Vagina (tissue), 2 donors: ENCODE measurements around the gene HESX1. TPM values are rescaled to one million over a fixed set of nuclear protein-coding genes. Genes with fewer than 3 reads are reported as not detected.

Experiments used
- DNase-seq, 2 donors: peaks; one replicate each; pipeline ENCODE4 v3.0.0-alpha.2; 2017; ENCODE audit errors: extremely low spot score in 2 of 2
- H3K27ac ChIP-seq: fragments of 200-600 bp; sonication (generic); one replicate; pipeline ENCODE4 v1.5.1; 2019
- H3K27me3 ChIP-seq: fragments of 200-600 bp; sonication (generic); one replicate; pipeline ENCODE4 v1.5.1; 2019
- H3K36me3 ChIP-seq, 2 donors: fragments of 200-600 bp; sonication (generic); one replicate each; pipeline ENCODE4 v1.5.1; 2017 to 2019
- H3K4me1 ChIP-seq: fragments of 200-600 bp; sonication (generic); one replicate; pipeline ENCODE4 v1.5.1; 2019
- H3K4me3 ChIP-seq, 2 donors: fragments of 200-600 bp; sonication (generic); 1 replicate in 1 of 2; 2 replicates in 1 of 2; pipeline ENCODE4 v1.5.1; 2016 to 2019
- H3K9me3 ChIP-seq: fragments of 200-600 bp; sonication (generic); one replicate; pipeline ENCODE4 v1.5.1; 2019
- CTCF ChIP-seq, 3 experiments: fragments of 450-650 bp in 2 of 3; fragments of 200-600 bp in 1 of 3; sonication (generic) in 1 of 3; IDR thresholded peaks; one replicate each; pipeline ENCODE4 v1.5.1; 2017 to 2019; ENCODE audit warnings: antibody characterized with exemption in 3 of 3, mild to moderate bottlenecking in 2 of 3, moderate library complexity in 2 of 3
- POLR2A ChIP-seq, 2 donors: fragments of 450-650 bp; IDR thresholded peaks; one replicate each; pipeline ENCODE4 v1.6.1; 2017; ENCODE audit warnings: antibody characterized with exemption in 2 of 2, mild to moderate bottlenecking in 2 of 2, moderate library complexity in 2 of 2
- POLR2AphosphoS5 ChIP-seq, 2 donors: sonication (generic); formaldehyde crosslinking; IDR thresholded peaks; one replicate each; pipeline ENCODE4 v1.9.0; 2017; ENCODE audit warnings: antibody characterized with exemption in 2 of 2, mild to moderate bottlenecking in 2 of 2, low read depth in 1 of 2; ENCODE audit not compliant: insufficient read depth in 1 of 2
- intact Hi-C: fragments of 100-400 bp; cut with DNase I; formaldehyde crosslinking; loops from one replicate; pipeline ENCODE4 v1.15.1; 2023
- total RNA-seq: library from RNA; depleted of rRNA; stranded (reverse); fragments of >200 nt; gene quantifications from one replicate; pipeline ENCODE4 v1.2.3, GENCODE V29; 2016

The HESX1 gene
- total RNA-seq, 1 donor from 2014 or later: not detected

- DNase-seq: no peak
- peak overlapping the region; percentile 91 for H3K27ac ChIP-seq
- no peaks in the 10 kb centered on the region for H3K36me3 ChIP-seq
- intact Hi-C loops: no loop called here
- TF ChIP-seq POLR2A (IDR thresholded peaks at IDR 0.05): no peak
- TF ChIP-seq POLR2AphosphoS5 (IDR thresholded peaks at IDR 0.05; ENCODE audit: insufficient read depth in 1 of 2, low read depth in 1 of 2): peak; percentile 16 to 69
- no peaks in the 10 kb centered on the region for H3K27me3 ChIP-seq
- H3K4me3 ChIP-seq: peak overlapping the region; percentile 81 to 93
- no peaks in the 10 kb centered on the region for H3K9me3 ChIP-seq
- peaks cover 41% of the 10 kb centered on the region for H3K4me1 ChIP-seq
Observed at GRCh38 chr3:57227930-57228751, 28.4 kb upstream of the HESX1 start.

GRCh38 chr3:57227204-57227929 lies 27.6 kb upstream of the HESX1 start, which contains the start of gene APPL1:
Gene APPL1 (plus strand): TSS chr3:57227729. CDS start chr3:57227884, 155 bp downstream.
- intact Hi-C loops: no loop called here
- Histone ChIP-seq H3K4me1 (peaks cover 41% of the 10 kb centered on the region), H3K27ac (peak within 1 kb of the TSS; percentile 91), H3K36me3 (no peaks in the 10 kb centered on the region), H3K4me3 (peak within 1 kb of the TSS; percentile 81 to 93), H3K27me3 (no peaks in the 10 kb centered on the region), H3K9me3 (no peaks in the 10 kb centered on the region)
- TF ChIP-seq CTCF (IDR thresholded peaks at IDR 0.05): no peak
- peak in 1 of 2 donors; percentile 56 for TF ChIP-seq POLR2A (IDR thresholded peaks at IDR 0.05)
- TF ChIP-seq POLR2AphosphoS5 (IDR thresholded peaks at IDR 0.05; ENCODE audit: insufficient read depth in 1 of 2, low read depth in 1 of 2): peak in 1 of 2 donors; percentile 90
- peak in 1 of 2 donors; percentile 91 for DNase-seq

- Histone ChIP-seq H3K27me3 (no peaks in the 10 kb centered on the region), H3K4me1 (peaks cover 32% of the 10 kb centered on the region), H3K9me3 (no peaks in the 10 kb centered on the region), H3K27ac (no peak overlapping the region), H3K36me3 (no peaks in the 10 kb centered on the region), H3K4me3 (no peak overlapping the region)
- TF ChIP-seq POLR2AphosphoS5 (IDR thresholded peaks at IDR 0.05; ENCODE audit: insufficient read depth in 1 of 2, low read depth in 1 of 2) (no peak), CTCF (IDR thresholded peaks at IDR 0.05) (no peak), POLR2A (IDR thresholded peaks at IDR 0.05) (no peak)
- no peak for DNase-seq
- intact Hi-C loops: no loop called here
Observed at GRCh38 chr3:57226176-57226575, 26.4 kb upstream of the HESX1 start.

- TF ChIP-seq CTCF (IDR thresholded peaks at IDR 0.05) (no peak), POLR2A (IDR thresholded peaks at IDR 0.05) (no peak), POLR2AphosphoS5 (IDR thresholded peaks at IDR 0.05; ENCODE audit: insufficient read depth in 1 of 2, low read depth in 1 of 2) (no peak)
Observed at GRCh38 chr3:57224856-57225255, 25.1 kb upstream of the HESX1 start.

GRCh38 chr3:57221883-57222282 lies 22.1 kb upstream of the HESX1 start:
- H3K36me3 ChIP-seq: no peaks in the 10 kb centered on the region
- H3K9me3 ChIP-seq: no peaks in the 10 kb centered on the region
- intact Hi-C loops: no loop called here
- no peak for DNase-seq
- no peaks in the 10 kb centered on the region for H3K27me3 ChIP-seq
- H3K4me1 ChIP-seq: peaks cover 5% of the 10 kb centered on the region
- no peak overlapping the region for H3K27ac ChIP-seq
- no peak for TF ChIP-seq CTCF (IDR thresholded peaks at IDR 0.05)
- no peak for TF ChIP-seq POLR2A (IDR thresholded peaks at IDR 0.05)
- no peak for TF ChIP-seq POLR2AphosphoS5 (IDR thresholded peaks at IDR 0.05; ENCODE audit: insufficient read depth in 1 of 2, low read depth in 1 of 2)
- H3K4me3 ChIP-seq: no peak overlapping the region

More at GRCh38 chr3:57224856-57225255, 25.1 kb upstream of the HESX1 start:
- Histone ChIP-seq H3K27ac (no peak overlapping the region), H3K36me3 (no peaks in the 10 kb centered on the region), H3K4me1 (peaks cover 19% of the 10 kb centered on the region), H3K9me3 (no peaks in the 10 kb centered on the region), H3K4me3 (no peak overlapping the region), H3K27me3 (no peaks in the 10 kb centered on the region)
- intact Hi-C loops: no loop called here
- no peak for DNase-seq
